D721Med (cell line): ENCODE results near the gene RAP1GDS1.

Source experiments
- DNase-seq: peaks from one replicate; pipeline ENCODE4 v3.0.0; 2011; ENCODE audit warnings: low spot score; ENCODE audit not compliant: insufficient read length
- FAIRE-seq: peaks from 2 replicates; lab custom pipeline; 2011; peaks lifted over from hg19 to GRCh38; lab: Jason Lieb, UNC
- TF ChIP-seq, protein P1 (sequence below): IDR thresholded peaks from 2 replicates; pipeline ENCODE4 v1.5.1; 2012; ENCODE audit warnings: mild to moderate bottlenecking, control low read depth; ENCODE audit not compliant: insufficient read depth; ENCODE audit errors: missing control alignments

Gene RAP1GDS1

DNA sequence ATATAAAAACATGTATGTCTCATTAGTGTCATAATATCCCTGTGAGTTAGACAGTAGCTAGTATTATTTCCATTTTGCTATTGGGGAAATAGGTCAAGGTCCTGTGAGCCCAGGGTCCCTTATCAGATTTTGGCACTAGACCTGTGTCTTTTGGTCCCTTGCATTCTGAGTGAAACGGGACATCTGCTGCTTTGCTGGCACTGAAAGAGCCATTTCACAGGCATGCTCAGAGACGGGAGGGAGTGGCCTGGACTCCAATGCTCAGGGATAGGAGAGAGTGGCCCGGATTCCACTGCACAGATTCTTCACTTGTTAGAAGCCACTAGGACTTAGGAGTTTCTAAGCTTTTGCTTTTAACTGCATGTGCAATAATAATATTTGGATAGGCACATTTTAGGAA, 220.0 kb downstream of the RAP1GDS1 start:
- FAIRE-seq (no peak), DNase-seq (no peak)
- TF ChIP-seq, protein P1, sequence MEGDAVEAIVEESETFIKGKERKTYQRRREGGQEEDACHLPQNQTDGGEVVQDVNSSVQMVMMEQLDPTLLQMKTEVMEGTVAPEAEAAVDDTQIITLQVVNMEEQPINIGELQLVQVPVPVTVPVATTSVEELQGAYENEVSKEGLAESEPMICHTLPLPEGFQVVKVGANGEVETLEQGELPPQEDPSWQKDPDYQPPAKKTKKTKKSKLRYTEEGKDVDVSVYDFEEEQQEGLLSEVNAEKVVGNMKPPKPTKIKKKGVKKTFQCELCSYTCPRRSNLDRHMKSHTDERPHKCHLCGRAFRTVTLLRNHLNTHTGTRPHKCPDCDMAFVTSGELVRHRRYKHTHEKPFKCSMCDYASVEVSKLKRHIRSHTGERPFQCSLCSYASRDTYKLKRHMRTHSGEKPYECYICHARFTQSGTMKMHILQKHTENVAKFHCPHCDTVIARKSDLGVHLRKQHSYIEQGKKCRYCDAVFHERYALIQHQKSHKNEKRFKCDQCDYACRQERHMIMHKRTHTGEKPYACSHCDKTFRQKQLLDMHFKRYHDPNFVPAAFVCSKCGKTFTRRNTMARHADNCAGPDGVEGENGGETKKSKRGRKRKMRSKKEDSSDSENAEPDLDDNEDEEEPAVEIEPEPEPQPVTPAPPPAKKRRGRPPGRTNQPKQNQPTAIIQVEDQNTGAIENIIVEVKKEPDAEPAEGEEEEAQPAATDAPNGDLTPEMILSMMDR: no peak

DNA sequence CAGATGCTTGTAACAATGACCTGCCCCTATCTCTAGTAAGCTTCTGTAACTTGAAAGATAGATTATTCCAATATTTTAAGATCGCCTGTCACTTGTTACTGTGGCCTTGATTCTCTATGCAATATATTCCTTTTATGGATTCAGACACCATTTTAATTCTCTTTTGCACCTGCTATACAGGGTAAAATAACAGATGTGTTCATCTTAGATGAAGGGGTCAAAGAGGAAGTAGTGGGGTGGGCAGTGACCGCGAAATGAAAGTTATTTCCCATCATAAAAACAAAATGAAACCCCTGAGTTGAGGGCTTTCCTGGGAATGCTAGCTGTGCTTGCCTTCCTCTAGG, 221.3 kb downstream of the RAP1GDS1 start:
- TF ChIP-seq, protein P1: no peak
- DNase-seq (no peak), FAIRE-seq (no peak)

DNA sequence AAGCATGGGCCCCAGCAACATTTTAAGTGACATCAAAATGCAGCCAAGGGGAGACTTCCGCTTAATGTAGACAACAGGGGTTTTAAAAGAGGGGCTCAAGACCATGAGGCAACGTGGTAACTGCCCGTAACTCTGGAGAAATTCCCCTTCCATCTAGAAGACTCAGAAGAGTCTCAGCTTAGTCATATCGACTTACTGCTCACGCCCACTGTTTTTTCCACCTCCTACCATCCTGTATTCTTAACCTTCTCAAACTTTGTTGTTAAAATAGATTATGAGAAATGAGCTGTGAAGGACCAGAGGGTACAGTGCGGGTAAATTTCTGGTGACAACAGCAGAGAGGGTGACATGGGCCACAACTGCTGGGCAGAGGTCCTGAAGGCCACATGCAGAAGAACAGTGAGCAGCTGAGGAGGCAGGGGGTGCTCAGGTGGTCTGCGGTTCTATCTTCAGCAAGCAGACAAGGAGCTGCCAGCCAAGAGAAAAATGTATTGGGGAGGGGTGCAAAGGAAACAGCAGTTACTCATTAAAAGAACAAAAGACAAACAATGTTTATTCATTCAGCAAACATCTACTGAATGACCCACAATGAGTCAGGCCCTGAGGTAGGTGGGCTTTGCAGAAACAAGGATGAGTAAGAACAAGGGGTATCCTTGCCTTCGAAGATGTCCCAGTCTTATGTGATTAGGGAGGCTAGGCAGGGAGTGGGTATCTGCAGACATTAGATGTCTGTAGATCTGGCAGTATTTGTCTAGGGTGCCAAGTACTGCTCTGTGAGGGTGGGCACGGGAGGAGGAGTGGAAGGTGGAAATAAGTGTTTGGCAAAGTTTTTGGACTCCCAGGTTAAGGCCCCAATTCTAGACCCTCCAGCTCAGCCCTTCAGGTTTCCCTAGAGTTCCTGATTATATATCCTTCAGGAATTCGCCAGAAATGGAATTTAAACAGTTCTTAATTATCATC, 221.9 kb downstream of the RAP1GDS1 start:
- TF ChIP-seq, protein P1: no peak
- no peak for DNase-seq
- no peak for FAIRE-seq

DNA sequence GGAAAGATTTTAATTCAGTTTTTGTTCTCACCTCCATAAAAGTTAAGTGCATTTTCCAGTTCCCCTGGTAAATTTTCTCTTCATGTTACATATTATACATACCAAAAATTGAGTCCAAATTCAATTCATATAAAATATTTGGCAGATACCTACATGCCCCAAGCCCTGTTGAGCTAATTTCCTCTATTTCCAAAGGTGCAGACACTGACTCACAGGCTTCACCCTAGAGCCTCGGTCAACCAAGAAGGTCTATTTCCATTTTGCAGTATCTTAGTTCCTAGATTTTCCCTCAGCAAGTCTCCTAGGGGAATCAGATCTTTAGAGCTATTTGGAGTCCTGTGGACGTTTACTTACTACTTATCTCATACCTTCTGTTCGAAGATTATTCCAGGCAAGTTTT, 222.8 kb downstream of the RAP1GDS1 start:
- FAIRE-seq (no peak), DNase-seq (no peak)
- TF ChIP-seq, protein P1: no peak

DNA sequence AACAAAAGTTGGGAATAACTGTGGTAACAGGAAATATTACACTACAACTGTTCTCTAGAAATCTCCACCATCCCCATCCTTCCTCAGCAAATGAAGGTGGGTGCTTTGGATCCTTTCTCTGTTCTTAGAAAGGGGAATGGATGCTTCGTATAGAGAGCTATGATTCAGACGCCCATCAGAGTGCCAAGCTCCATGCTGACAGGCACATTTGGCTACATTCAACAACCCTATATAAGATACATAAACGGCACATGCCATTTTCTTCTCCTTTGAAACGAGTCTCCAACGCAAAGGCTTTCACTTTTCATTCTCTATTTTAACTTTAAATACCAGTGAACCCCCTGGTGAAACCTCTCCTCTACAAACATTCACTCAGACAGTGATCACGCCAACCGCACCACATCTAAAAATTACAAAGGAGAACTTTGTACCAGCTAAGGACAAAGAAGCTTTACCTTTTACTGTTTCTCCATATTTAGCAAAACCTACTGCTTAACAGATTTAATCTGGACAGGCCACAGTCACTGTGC, 224.7 kb downstream of the RAP1GDS1 start:
- TF ChIP-seq, protein P1: no peak
- DNase-seq: no peak
- no peak for FAIRE-seq

DNA sequence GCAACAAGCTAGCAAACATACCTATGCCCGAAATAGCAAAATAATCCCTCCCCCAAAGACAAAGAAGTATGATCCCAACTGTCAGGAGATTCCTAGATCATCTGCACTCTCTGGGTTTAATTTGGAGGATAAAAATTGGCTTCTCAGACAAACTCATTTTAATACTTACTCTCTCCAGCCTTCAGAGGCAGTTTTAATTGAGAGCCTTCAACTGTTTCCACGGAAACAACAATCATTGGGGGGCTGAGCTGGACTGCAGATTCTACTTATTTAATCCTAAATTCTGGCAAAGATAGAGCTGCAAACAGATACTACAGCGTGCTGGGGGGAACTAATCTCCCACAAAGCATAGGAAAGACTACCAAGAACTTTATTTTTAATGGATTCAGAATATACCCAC, 229.1 kb downstream of the RAP1GDS1 start:
- TF ChIP-seq, protein P1: no peak
- FAIRE-seq (no peak), DNase-seq (no peak)
